NCI-H2196 treated with DMSO at 0.1 percent for 48 hours (cell line): ENCODE measurements around the gene UBAC1.
"Not testable (repeated sequence)": the region's sequence is repeated elsewhere in the genome, so short reads cannot be mapped to it uniquely, and the experiment has no call there.

Source experiments
- DNase-seq: peaks from one replicate; lab custom pipeline; 2025; ENCODE audit not compliant: unreplicated experiment; lab: John Stamatoyannopoulos, UW

UBAC1 gene

DNA sequence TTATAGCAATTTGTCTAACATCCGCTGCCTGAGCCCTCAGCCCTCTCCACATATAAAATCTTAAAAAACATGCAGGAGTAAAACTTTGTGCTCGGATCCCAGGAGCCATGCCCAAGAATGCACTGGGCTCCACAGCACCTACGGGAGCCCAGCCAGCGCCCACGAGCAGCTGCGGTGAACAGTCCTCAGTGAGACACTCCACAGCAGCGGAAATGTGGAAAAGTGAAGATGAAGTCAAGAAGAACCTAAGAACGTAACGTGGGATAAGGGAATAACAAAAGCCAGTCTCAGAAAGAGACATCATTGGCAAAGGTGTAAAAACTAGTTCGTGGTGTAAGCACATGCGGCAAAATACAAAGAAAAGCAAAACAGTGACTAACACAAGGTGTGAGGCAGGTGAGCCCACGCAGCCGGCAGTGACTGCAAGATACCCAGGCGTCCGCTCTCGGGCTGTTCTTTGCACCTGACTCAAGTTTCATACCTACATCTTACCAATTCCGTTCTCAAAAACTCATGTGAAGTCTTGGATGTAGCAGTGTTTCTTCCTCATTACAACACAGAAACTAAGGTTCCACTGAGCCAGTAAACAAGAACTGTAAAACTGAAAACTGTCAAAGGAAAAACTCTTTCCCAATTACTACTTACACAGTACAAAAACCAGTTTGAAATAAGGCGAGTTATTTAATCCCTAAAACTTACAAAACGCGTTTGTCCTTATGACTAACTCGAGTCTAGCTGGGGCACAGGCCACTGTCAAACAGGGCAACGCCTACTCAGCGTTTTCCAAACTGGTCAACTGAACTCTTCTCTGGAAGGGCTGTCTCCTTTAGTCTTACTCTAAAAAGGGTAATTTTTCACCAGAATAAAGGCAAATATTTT, 55.6 kb downstream of the UBAC1 start:
- DNase-seq: no peak

GRCh38 chr9:135903786-135904520, 57.2 kb downstream of the UBAC1 start:
- DNase-seq: no peak

- no peak for DNase-seq
Observed at GRCh38 chr9:135903358-135903656, 57.9 kb downstream of the UBAC1 start.

- DNase-seq: no peak
Observed at GRCh38 chr9:135902655-135903357, 58.4 kb downstream of the UBAC1 start.

DNA sequence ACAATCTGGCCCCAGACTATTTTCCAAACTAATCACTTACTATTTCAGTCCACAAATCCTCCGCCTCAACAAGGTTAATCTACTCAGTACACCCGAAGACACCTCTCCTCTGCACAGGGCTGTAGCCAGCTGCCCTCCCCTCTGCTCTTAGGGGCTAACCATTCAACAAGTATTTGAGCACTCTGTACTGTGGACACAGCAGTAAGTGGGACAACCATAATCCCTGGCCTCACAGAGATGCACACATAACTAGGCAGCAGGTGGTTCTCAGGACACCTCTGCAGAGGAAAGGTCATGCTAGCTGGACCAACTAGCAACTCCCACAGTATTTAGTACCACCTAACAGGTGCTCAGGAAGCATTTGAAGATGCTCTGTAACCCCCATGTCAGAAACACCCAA, 59.3 kb downstream of the UBAC1 start:
- DNase-seq: no peak

DNA sequence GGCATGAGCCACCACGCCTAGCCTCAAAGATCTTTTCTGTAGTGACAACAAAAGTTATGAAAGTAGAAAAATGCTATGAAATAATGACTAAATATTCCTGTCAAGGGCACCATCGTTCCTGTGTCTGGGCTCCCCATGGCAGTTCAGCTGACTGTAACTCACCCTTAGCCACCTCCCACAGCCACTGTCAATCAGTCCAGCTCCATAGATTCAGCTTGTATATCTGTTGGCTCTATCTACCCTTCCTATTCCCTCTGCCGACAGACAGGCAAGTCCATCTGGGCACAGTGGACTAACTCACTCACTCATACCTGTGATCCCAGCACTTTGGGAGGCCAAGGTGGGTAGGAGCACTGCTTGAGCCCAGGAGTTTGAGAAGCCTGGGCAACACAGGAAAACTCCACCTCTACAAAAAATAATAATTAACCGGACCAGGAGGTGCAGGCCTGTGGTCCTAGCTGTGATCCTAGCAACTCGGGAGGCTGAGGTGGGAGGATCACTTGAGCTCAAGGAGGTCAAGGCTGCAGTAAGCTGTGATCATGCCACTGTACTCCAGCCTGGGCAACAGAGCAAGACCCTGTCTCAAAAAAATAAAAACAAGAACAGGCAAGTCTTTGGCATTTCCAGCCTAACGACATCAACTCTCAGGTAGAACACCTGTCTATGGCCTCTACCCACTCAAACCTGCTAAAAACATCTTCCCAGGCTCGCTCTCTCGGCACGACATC, 60.0 kb downstream of the UBAC1 start:
- DNase-seq: no peak

DNA sequence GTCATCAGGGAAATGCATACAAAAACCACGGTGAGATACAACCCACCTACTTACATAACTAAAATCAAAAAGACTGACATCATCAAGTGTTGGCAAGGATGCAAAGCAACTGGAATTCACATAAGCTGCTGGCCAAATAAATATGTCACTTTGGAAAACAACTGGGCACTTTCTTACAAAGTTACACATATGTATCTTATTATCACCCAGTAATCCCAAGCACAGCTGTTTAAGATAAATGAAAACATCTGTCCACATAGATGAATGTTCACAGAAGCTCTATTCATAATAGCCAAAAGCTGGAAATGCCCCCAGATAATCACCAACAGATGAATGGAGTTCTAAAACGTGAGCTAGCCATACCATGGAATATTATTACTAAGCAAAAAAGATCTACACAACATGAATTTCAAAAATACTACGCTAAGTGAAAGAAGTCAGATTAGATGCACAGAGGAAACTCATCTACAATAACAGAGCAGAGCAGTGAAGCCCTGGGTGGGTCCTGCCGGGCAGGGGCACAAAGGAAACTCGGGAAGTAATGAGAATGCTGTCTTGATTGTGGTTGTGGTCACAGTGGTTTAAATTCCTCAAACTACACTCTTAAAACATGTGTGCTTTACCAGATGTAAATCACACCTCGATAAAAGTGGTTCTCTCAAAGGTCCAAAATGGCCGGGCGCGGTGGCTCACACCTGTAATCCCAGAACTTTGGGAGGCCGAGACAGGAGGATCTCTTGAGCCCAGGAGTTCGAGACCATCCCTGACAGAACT, 62.4 kb downstream of the UBAC1 start:
- no peak for DNase-seq

GRCh38 chr9:135896626-135897025, 64.5 kb downstream of the UBAC1 start:
- DNase-seq: no peak

DNA sequence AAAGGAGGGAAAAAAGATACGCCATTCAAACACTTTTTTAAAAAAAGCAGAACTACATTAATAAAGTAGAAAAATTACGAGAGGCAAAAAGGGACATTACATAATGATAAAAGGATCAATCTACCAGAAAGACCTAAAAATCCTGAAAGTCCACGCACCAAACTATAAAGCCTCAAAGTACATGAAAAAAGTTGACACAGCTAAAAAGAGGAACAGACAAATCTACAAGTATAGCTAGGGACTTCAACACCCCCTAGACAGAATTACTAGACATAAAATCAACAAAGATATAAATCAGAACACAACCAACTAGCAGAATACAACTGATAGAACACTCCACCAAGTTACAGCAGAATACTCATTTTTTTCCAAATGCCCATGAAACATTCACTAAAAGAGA, 65.0 kb downstream of the UBAC1 start:
- DNase-seq: no peak

- DNase-seq: no peak
Observed at GRCh38 chr9:135895202-135895848, 65.8 kb downstream of the UBAC1 start.

DNA sequence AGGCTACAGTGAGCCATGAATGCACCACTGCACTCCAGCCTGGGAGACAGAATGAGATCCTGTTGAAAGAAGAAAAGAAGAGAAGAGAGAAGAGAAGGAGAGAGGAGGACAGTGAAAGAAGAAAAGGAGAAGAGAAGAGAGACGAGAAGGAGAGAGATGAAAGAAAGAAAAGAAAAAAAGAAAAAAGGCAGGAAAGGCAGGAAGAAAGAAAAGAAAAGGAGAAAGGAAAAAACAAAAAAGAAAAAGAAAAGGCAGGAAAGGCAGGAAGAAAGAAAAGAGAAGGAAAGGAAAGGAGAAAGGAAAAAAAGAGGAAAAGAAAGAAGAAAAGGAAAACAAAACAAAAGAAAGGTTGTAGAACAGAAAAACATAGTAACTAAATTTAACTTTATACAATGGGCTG, 68.1 kb downstream of the UBAC1 start:
- DNase-seq: no peak

- not testable (repeated sequence) for DNase-seq
Observed at GRCh38 chr9:135892327-135892726, 68.8 kb downstream of the UBAC1 start.

DNA sequence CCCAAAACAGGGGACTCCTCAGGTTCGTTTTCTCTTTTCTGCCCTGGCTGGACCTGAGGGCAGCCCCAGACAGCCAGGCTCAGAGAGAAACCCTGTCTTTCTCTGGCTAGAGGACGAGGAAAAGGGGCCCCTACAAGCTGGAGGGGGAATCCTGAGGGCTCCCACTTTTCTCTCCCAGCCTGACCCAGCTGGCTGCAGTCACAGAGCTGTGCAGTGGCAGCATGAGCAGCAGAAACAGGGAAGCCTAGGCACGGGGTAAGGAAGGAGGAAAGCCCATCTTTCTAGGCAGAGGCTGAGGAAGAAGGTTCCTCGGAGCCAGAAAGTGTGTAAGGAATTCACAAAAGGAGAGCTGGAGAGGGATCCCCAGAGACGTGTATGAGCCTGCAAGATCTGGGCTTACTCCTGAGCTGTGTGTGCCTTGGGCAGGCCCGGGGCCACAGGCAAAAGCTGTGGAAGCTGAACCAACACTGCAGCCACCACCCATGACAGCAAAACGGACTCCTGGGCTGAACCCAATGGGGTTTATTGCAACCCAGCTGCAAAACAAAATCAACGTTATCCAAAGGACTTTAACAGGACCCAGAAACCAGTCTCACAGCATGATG, 70.0 kb downstream of the UBAC1 start:
- DNase-seq: no peak

- DNase-seq: no peak
Observed at GRCh38 chr9:135890190-135891026, 70.8 kb downstream of the UBAC1 start.

DNA sequence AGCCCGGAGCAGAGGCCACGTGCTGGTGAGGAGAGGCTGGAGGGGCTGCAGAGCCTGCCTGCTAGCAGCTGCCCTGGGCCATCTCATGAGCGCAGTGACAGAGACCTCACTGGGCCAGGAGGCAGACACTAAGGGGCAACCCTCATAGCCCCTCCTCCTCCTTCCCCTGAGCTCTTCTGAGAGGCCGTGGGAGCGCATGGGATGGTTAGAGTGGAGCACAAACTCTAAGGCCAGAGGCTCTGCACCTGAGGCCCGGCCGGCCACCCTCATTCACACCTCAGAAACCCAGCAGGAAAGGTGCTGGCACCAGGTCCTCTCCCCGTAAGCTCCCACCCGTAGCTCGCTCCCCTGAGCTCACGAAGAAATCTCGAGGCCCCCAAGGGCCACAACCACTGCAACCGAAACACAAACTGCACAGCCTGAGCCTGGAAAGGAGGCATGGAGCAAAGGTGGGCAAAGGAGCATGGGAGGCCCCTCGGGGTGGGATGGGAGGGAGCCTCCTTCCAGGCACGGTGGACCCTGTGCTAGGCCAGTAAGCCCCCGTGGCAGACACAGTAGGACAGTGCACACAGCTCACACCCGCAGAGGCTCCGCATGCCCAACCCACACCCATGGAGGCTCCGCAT, 71.5 kb downstream of the UBAC1 start:
- DNase-seq: no peak

DNA sequence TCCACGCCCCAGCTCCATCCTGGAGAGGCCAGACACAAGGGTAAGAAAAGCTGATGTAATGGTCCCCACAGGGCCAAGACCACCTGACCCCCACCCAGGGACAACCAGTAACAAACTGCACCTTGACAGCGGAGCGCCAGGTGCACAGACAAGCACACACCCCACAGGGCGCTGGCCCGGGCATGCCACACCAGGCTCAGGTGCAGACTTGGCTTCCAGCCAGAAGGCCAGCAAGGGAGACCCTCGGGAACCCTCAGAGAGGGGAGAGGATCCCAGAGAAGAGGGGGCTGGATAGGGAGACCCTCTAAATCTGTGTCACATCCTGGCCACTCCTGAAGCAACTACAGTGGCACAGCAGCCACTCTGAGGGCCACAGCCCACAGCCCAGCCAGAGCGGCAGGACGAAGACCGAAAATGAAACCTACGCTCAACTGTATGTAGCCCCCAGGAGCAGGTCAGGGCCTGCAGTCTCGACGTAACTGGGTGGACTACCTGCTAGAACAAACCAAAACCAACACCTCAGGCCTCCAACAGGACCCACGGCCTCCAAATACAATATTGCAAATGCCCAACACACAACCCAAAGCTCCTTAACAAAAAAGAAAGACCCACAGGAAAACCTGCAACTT, 72.3 kb downstream of the UBAC1 start:
- no peak for DNase-seq

GRCh38 chr9:135888126-135888765, 72.9 kb downstream of the UBAC1 start:
- DNase-seq: no peak
